Measurements from ENCODE around the gene KIAA1755. TPM values are rescaled to one million over a fixed set of nuclear protein-coding genes. Genes with fewer than 3 reads are reported as not detected.

Gene KIAA1755
- total RNA-seq, 1 donor from 2014 or later = 0.22 TPM

GRCh38 chr20:38208088-38208487 lies 52.4 kb downstream of the KIAA1755 start:
- no peak overlapping the region for H3K27ac Mint-ChIP-seq
- H3K27me3 ChIP-seq = no peaks in the 10 kb centered on the region
- no peak overlapping the region for H3K27ac ChIP-seq
- H3K4me3 Mint-ChIP-seq = no peak overlapping the region
- TF ChIP-seq EZH2phosphoT487 (IDR thresholded peaks at IDR 0.05) = no peak
- TF ChIP-seq EZH2 (IDR thresholded peaks at IDR 0.05) = no peak
- TF ChIP-seq CTCF (IDR thresholded peaks at IDR 0.05) = no peak
- H3K9me3 ChIP-seq (ENCODE audit: low read depth) = no peaks in the 10 kb centered on the region
- H3K9me3 Mint-ChIP-seq = no peaks in the 10 kb centered on the region
- no peak overlapping the region for H3K9ac ChIP-seq
- H3K36me3 ChIP-seq = no peaks in the 10 kb centered on the region
- H2AFZ ChIP-seq (replicated peaks) = no peak overlapping the region
- H3F3A ChIP-seq (ENCODE audit: low read depth) = peaks cover 5% of the 10 kb centered on the region
- H3K79me2 ChIP-seq (ENCODE audit: low read depth) = no peaks in the 10 kb centered on the region
- H3K4me2 ChIP-seq = no peak overlapping the region
- no peaks in the 10 kb centered on the region for H3K4me1 Mint-ChIP-seq
- no peak for DNase-seq (ENCODE audit: low spot score)
- peaks cover 8% of the 10 kb centered on the region for H3K27me3 Mint-ChIP-seq (ENCODE audit: insufficient read depth, low read depth)
- no peaks in the 10 kb centered on the region for H4K20me1 ChIP-seq (ENCODE audit: low read depth)
- no peak overlapping the region for H3K4me3 ChIP-seq
- H3K36me3 Mint-ChIP-seq = no peaks in the 10 kb centered on the region
- H3K4me1 ChIP-seq = no peaks in the 10 kb centered on the region

- H3K36me3 Mint-ChIP-seq = no peaks in the 10 kb centered on the region
- no peaks in the 10 kb centered on the region for H3K79me2 ChIP-seq (ENCODE audit: low read depth)
Measured at GRCh38 chr20:38207621-38208020, 52.9 kb downstream of the KIAA1755 start.

GRCh38 chr20:38205001-38205400 lies 55.5 kb downstream of the KIAA1755 start:
- no peaks in the 10 kb centered on the region for H4K20me1 ChIP-seq (ENCODE audit: low read depth)
- Mint-ChIP-seq H3K36me3 (no peaks in the 10 kb centered on the region), H3K27me3 (ENCODE audit: insufficient read depth, low read depth) (peaks cover 7% of the 10 kb centered on the region), H3K4me3 (no peak overlapping the region), H3K9me3 (no peaks in the 10 kb centered on the region), H3K27ac (no peak overlapping the region), H3K4me1 (no peaks in the 10 kb centered on the region)
- no peak overlapping the region for H3K4me3 ChIP-seq
- H3K27ac ChIP-seq = no peak overlapping the region
- H3K27me3 ChIP-seq = no peaks in the 10 kb centered on the region
- H3K9ac ChIP-seq = no peak overlapping the region
- no peaks in the 10 kb centered on the region for H3K79me2 ChIP-seq (ENCODE audit: low read depth)
- no peaks in the 10 kb centered on the region for H3K9me3 ChIP-seq (ENCODE audit: low read depth)
- DNase-seq (ENCODE audit: low spot score) = no peak
- no peak overlapping the region for H2AFZ ChIP-seq (replicated peaks)
- TF ChIP-seq CTCF (IDR thresholded peaks at IDR 0.05) (no peak), EZH2 (IDR thresholded peaks at IDR 0.05) (no peak)
- H3K36me3 ChIP-seq = no peaks in the 10 kb centered on the region
- peaks cover 5% of the 10 kb centered on the region for H3F3A ChIP-seq (ENCODE audit: low read depth)
- H3K4me1 ChIP-seq = no peaks in the 10 kb centered on the region
- H3K4me2 ChIP-seq = no peak overlapping the region

More at GRCh38 chr20:38207621-38208020, 52.9 kb downstream of the KIAA1755 start:
- DNase-seq (ENCODE audit: low spot score) = no peak
- H3K27me3 Mint-ChIP-seq (ENCODE audit: insufficient read depth, low read depth) = peaks cover 8% of the 10 kb centered on the region
- Histone ChIP-seq H3K4me1 (no peaks in the 10 kb centered on the region), H2AFZ (replicated peaks) (no peak overlapping the region), H3K9me3 (ENCODE audit: low read depth) (no peaks in the 10 kb centered on the region), H3K4me3 (no peak overlapping the region), H3K27ac (no peak overlapping the region), H3K27me3 (no peaks in the 10 kb centered on the region), H3K9ac (no peak overlapping the region), H4K20me1 (ENCODE audit: low read depth) (no peaks in the 10 kb centered on the region), H3F3A (ENCODE audit: low read depth) (peaks cover 5% of the 10 kb centered on the region), H3K36me3 (no peaks in the 10 kb centered on the region), H3K4me2 (no peak overlapping the region)
- no peaks in the 10 kb centered on the region for H3K4me1 Mint-ChIP-seq
- TF ChIP-seq EZH2phosphoT487 (IDR thresholded peaks at IDR 0.05) = no peak
- no peak for TF ChIP-seq CTCF (IDR thresholded peaks at IDR 0.05)
- no peak overlapping the region for H3K4me3 Mint-ChIP-seq
- H3K27ac Mint-ChIP-seq = no peak overlapping the region
- H3K9me3 Mint-ChIP-seq = no peaks in the 10 kb centered on the region

GRCh38 chr20:38203981-38204357 lies 56.6 kb downstream of the KIAA1755 start:
- Histone ChIP-seq H3K4me1 (no peaks in the 10 kb centered on the region), H3K79me2 (ENCODE audit: low read depth) (no peaks in the 10 kb centered on the region), H3K9me3 (ENCODE audit: low read depth) (no peaks in the 10 kb centered on the region), H3K27me3 (no peaks in the 10 kb centered on the region), H3K27ac (no peak overlapping the region), H3K4me3 (no peak overlapping the region), H3K9ac (no peak overlapping the region), H3K36me3 (no peaks in the 10 kb centered on the region), H3K4me2 (no peak overlapping the region), H2AFZ (replicated peaks) (no peak overlapping the region), H3F3A (ENCODE audit: low read depth) (peaks cover 5% of the 10 kb centered on the region), H4K20me1 (ENCODE audit: low read depth) (no peaks in the 10 kb centered on the region)
- H3K4me3 Mint-ChIP-seq = no peak overlapping the region
- TF ChIP-seq EZH2phosphoT487 (IDR thresholded peaks at IDR 0.05) (no peak), EZH2 (IDR thresholded peaks at IDR 0.05) (no peak), CTCF (IDR thresholded peaks at IDR 0.05) (no peak)
- H3K9me3 Mint-ChIP-seq = no peaks in the 10 kb centered on the region
- no peak overlapping the region for H3K27ac Mint-ChIP-seq
- H3K27me3 Mint-ChIP-seq (ENCODE audit: insufficient read depth, low read depth) = peaks cover 7% of the 10 kb centered on the region
- no peaks in the 10 kb centered on the region for H3K4me1 Mint-ChIP-seq
- no peaks in the 10 kb centered on the region for H3K36me3 Mint-ChIP-seq
- no peak for DNase-seq (ENCODE audit: low spot score)

All from neural progenitor cell (in vitro differentiated cells).